Measurements from ENCODE around the gene SEL1L.

DNA sequence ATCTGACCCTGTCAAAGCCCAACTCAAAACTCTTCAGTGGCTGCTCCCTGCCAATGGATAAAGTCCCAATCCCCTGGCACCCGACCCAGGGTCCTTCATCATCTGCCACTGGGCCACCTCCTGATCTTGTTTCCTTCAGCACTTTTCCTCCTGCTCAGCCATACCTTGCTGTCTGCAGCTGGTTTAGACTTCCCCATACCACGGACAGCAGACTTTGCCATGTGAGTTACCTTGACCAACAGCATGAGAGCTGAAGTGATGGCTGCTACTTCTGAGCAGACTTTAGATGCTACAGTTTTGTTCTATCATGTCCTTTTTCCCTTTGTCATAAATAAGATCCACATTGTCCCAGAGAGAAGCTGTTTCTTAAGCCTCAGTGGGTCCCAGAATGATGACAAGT is 100.3 kb downstream of the SEL1L start:
- TF ChIP-seq EZH2phosphoT487 (IDR thresholded peaks at IDR 0.05; ENCODE audit: borderline replicate concordance, low read depth): no peak
- TF ChIP-seq ELF1 (IDR thresholded peaks at IDR 0.05): no peak
- TF ChIP-seq YY1 (IDR thresholded peaks at IDR 0.05; ENCODE audit: low read depth): no peak
- TF ChIP-seq, protein P1, sequence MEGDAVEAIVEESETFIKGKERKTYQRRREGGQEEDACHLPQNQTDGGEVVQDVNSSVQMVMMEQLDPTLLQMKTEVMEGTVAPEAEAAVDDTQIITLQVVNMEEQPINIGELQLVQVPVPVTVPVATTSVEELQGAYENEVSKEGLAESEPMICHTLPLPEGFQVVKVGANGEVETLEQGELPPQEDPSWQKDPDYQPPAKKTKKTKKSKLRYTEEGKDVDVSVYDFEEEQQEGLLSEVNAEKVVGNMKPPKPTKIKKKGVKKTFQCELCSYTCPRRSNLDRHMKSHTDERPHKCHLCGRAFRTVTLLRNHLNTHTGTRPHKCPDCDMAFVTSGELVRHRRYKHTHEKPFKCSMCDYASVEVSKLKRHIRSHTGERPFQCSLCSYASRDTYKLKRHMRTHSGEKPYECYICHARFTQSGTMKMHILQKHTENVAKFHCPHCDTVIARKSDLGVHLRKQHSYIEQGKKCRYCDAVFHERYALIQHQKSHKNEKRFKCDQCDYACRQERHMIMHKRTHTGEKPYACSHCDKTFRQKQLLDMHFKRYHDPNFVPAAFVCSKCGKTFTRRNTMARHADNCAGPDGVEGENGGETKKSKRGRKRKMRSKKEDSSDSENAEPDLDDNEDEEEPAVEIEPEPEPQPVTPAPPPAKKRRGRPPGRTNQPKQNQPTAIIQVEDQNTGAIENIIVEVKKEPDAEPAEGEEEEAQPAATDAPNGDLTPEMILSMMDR (IDR thresholded peaks at IDR 0.05): no peak
- no peak for TF ChIP-seq TAF1 (IDR thresholded peaks at IDR 0.05; ENCODE audit: borderline replicate concordance, low read depth, low read length)
- TF ChIP-seq EP300 (IDR thresholded peaks at IDR 0.05; ENCODE audit: borderline replicate concordance in 1 of 2, low read depth in 1 of 2, low read length in 1 of 2): no peak
- TF ChIP-seq JUND (IDR thresholded peaks at IDR 0.05): no peak
- no peak for TF ChIP-seq CHD2 (IDR thresholded peaks at IDR 0.05; ENCODE audit: low read length, partially characterized antibody)
- TF ChIP-seq, protein P2, sequence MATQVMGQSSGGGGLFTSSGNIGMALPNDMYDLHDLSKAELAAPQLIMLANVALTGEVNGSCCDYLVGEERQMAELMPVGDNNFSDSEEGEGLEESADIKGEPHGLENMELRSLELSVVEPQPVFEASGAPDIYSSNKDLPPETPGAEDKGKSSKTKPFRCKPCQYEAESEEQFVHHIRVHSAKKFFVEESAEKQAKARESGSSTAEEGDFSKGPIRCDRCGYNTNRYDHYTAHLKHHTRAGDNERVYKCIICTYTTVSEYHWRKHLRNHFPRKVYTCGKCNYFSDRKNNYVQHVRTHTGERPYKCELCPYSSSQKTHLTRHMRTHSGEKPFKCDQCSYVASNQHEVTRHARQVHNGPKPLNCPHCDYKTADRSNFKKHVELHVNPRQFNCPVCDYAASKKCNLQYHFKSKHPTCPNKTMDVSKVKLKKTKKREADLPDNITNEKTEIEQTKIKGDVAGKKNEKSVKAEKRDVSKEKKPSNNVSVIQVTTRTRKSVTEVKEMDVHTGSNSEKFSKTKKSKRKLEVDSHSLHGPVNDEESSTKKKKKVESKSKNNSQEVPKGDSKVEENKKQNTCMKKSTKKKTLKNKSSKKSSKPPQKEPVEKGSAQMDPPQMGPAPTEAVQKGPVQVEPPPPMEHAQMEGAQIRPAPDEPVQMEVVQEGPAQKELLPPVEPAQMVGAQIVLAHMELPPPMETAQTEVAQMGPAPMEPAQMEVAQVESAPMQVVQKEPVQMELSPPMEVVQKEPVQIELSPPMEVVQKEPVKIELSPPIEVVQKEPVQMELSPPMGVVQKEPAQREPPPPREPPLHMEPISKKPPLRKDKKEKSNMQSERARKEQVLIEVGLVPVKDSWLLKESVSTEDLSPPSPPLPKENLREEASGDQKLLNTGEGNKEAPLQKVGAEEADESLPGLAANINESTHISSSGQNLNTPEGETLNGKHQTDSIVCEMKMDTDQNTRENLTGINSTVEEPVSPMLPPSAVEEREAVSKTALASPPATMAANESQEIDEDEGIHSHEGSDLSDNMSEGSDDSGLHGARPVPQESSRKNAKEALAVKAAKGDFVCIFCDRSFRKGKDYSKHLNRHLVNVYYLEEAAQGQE (IDR thresholded peaks at IDR 0.05; ENCODE audit: low read depth, low read length): peak; percentile 52; the same call in 1 of the 2 replicates

Measured in SK-N-SH (cell line).